Measurements from ENCODE around the gene THPO. TPM values are rescaled to one million over a fixed set of nuclear protein-coding genes. Genes with fewer than 3 reads are reported as not detected.

THPO gene
- total and polyA plus RNA-seq, 7 donors: 0.25 to 0.36 TPM; not detected in 5

DNA sequence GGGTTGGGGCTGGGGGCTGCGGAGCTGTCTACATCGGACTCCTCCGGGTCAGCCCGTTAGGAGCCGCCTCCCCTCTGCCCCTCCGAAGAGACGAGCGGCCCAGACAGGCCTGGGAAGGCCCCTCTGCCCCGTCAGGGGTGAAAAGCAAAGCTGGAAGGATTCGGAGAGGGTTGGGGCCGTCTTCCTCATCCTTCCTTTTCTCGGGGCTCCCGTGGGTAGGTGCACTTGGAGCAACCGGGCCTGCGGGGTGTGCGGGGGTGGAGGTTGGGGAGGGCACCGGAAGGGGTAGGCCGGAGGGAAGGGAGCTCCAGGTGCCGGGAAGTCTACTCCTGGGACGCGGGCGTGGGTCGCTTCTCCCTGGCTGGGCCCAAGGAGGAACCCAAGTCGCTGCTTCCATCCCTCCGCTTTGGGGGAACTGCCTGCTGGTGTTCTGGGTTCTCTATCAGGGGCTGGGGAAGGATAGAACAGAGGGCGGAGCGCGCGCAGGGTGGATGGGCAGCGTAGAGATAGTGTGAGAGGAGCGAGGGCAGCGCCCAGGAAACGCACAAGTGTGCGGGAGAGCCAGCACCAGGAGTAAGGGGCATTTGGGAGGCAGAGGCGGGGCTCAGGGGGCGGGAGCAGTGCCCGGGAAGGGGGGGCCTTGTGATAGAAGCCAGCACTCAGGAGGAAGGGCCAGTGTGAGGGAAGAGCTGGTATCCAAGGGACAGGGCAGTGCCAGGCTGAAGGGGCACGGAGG, 15.9 kb downstream of the THPO start:
- TF ChIP-seq, protein P1, sequence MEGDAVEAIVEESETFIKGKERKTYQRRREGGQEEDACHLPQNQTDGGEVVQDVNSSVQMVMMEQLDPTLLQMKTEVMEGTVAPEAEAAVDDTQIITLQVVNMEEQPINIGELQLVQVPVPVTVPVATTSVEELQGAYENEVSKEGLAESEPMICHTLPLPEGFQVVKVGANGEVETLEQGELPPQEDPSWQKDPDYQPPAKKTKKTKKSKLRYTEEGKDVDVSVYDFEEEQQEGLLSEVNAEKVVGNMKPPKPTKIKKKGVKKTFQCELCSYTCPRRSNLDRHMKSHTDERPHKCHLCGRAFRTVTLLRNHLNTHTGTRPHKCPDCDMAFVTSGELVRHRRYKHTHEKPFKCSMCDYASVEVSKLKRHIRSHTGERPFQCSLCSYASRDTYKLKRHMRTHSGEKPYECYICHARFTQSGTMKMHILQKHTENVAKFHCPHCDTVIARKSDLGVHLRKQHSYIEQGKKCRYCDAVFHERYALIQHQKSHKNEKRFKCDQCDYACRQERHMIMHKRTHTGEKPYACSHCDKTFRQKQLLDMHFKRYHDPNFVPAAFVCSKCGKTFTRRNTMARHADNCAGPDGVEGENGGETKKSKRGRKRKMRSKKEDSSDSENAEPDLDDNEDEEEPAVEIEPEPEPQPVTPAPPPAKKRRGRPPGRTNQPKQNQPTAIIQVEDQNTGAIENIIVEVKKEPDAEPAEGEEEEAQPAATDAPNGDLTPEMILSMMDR (IDR thresholded peaks at IDR 0.05): no peak
- TF ChIP-seq POLR2AphosphoS5 (IDR thresholded peaks at IDR 0.05) (peak; percentile 52 to 74 (median 62)), EP300 (IDR thresholded peaks at IDR 0.05) (no peak), POLR2A (IDR thresholded peaks at IDR 0.05) (peak; percentile 43 to 68)
- Histone ChIP-seq H3K4me3 (peak overlapping the region; percentile 63 to 94 (median 86)), H3K27me3 (no peaks in the 10 kb centered on the region), H3K9me3 (no peaks in the 10 kb centered on the region), H3K4me1 (peaks cover 0 to 37% (median 34%) of the 10 kb centered on the region in 4 donors), H3K36me3 (peaks cover 0 to 31% (median 7%) of the 10 kb centered on the region in 4 donors), H3K27ac (peak overlapping the region; percentile 93 to 99 (median 98))
- intact Hi-C loops (cut with DNase I): loop anchor here (2.0 to 10.0 kb wide), 4 partner anchors 23 to 413 kb away; partner anchors contain the start of genes EIF4G1 and PSMD2
- WGBS, 2 donors: 0% methylated on average over 38 of the region's 38 CpGs
- peak; percentile 89 for DNase-seq

DNA sequence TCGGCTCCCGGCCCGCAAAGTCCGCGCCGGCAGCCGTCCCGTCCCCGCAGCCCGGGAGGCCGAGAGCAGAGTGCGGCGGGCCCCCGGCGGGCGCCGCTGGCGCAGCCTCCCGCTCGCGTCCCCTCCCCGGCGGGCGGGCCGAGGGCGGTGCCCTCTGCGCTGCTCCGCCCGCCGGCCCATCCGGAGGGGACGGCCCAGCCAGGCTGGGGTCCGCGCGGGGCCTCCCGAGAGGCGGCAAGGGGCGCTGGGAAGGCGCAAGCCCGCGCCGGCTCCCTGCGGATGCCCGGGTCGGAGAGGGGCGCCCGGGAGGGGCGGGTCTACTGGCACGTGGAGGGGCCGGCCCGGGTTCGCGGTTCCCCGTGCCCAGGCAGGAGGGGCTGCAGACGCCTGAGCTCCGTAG, 16.5 kb downstream of the THPO start, which contains the start of the genes CLCN2 and POLR2H:
Gene CLCN2, minus strand, starts transcription at position 74 of the 400 bp plus-strand sequence. CDS start 126 bp downstream, outside the sequence.
Gene POLR2H, plus strand, starts transcription at position 179 of the 400 bp plus-strand sequence. CDS start 1,783 bp downstream, outside the sequence.
- TF ChIP-seq EP300 (IDR thresholded peaks at IDR 0.05) (no peak), POLR2AphosphoS5 (IDR thresholded peaks at IDR 0.05) (peak; percentile 54 to 82 (median 73)), POLR2A (IDR thresholded peaks at IDR 0.05) (peak in 1 of 2 donors; percentile 48)
- peaks cover 0 to 37% (median 34%) of the 10 kb centered on the region in 4 donors for H3K4me1 ChIP-seq
- H3K4me3 ChIP-seq: peak within 1 kb of the TSS; percentile 63 to 94 (median 86)
- 0 to 1% methylated on average over 56 of the region's 56 CpGs for WGBS, 2 donors
- H3K27ac ChIP-seq: peak within 1 kb of the TSS; percentile 93 to 99 (median 98)
- intact Hi-C loops (cut with DNase I): loop anchor here (10.0 kb wide), 1 partner anchor 413 kb away; no protein-coding TSS in a partner anchor
- no peaks in the 10 kb centered on the region for H3K9me3 ChIP-seq
- DNase-seq: no peak
- H3K36me3 ChIP-seq: peaks cover 0 to 29% (median 7%) of the 10 kb centered on the region in 4 donors
- H3K27me3 ChIP-seq: no peaks in the 10 kb centered on the region

DNA sequence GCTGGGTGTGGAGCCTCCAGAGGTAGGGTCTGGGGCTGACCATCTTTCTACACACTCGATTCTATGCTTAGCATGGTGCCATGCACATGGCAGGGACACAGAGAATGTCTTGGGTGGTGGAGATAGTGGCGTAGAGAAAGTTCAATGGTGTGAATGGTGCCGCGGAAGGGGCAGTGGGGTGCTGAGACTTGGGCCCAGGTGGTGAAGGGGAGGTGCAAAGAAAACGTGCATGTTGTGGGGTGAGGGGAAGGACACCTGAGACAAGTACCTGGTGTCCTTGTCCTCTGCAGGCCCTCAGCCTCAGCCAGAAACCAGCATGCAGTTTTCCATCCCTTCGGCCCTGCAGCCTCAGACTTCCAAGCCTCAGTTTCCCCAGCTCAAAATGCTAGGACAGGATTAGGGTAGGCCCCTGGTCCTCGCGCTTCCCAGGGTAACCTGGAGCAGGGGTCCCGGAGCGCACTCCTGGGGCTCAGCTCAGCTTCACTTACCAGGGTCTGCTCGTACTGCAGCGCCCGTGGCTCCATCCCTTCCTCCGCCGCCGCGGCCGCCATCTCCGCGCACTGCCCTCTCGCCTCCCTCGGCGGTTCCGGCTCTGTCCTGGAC, 17.0 kb downstream of the THPO start:
- H3K27ac ChIP-seq: peak overlapping the region; percentile 93 to 99 (median 98)
- H3K9me3 ChIP-seq: no peaks in the 10 kb centered on the region
- H3K27me3 ChIP-seq: no peaks in the 10 kb centered on the region
- H3K4me1 ChIP-seq: peaks cover 0 to 37% (median 34%) of the 10 kb centered on the region in 4 donors
- peak overlapping the region; percentile 63 to 94 (median 86) for H3K4me3 ChIP-seq
- no peak for DNase-seq
- peaks cover 0 to 28% (median 7%) of the 10 kb centered on the region in 4 donors for H3K36me3 ChIP-seq
- 3 to 10% methylated on average over 24 of the region's 24 CpGs for WGBS, 2 donors
- intact Hi-C loops (cut with DNase I): loop anchor here (10.0 kb wide), 1 partner anchor 414 kb away; no protein-coding TSS in a partner anchor
- TF ChIP-seq POLR2AphosphoS5 (IDR thresholded peaks at IDR 0.05) (no peak), EP300 (IDR thresholded peaks at IDR 0.05) (no peak), POLR2A (IDR thresholded peaks at IDR 0.05) (no peak)
- TF ChIP-seq, protein P1 (IDR thresholded peaks at IDR 0.05): no peak

DNA sequence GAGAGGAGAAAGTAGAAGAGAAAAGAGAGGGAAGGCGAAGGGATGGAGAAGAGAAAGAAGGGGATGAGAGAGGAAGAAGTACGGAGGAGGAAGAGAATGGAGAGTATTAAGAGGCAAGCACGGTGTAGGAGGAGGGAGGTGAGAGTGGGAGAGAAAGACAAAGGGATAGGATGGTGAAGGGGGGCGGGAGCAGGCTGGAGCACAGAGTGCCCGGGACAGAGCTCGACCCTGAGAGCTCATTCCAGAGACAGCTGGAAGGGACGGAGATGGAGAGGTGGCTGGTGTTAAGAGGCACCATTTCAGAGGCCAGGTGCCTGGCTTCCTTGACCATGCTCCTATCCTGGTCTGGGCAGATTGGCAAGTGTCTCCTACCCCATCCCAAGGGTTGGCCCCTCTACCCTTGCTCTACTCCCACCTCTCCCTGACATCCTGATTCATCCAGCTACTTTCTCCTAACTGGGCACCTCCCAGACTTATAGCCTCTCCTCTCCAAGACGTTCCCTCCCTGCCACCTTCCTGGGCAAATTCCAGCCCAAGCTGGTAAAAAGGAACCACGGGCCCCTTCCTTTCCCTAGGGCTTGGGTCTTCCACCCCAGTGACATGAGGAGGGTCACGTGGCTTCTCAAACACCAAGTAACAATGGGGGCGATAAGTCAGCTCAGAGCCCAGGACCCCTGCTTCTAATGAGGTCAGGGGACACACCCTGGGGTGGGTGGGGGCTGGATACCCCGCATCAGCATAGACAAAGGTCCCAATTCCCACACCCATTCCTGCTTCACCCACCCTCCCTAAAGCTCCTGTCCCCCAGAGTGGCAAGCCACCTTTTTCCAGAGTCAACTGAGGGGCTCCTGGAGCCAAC, 17.7 kb downstream of the THPO start:
- Histone ChIP-seq H3K27me3 (no peaks in the 10 kb centered on the region), H3K4me3 (peak overlapping the region in 3 of 4 donors; percentile 63 to 94 (median 92)), H3K27ac (peak overlapping the region; percentile 93 to 99 (median 98)), H3K9me3 (no peaks in the 10 kb centered on the region), H3K4me1 (peaks cover 0 to 37% (median 34%) of the 10 kb centered on the region in 4 donors), H3K36me3 (peaks cover 0 to 31% (median 6%) of the 10 kb centered on the region in 4 donors)
- TF ChIP-seq POLR2A (IDR thresholded peaks at IDR 0.05) (no peak), EP300 (IDR thresholded peaks at IDR 0.05) (no peak), POLR2AphosphoS5 (IDR thresholded peaks at IDR 0.05) (no peak)
- TF ChIP-seq, protein P1 (IDR thresholded peaks at IDR 0.05): no peak
- no peak for DNase-seq
- 51 to 74% methylated on average over 12 of the region's 12 CpGs for WGBS, 2 donors
- intact Hi-C loops (cut with DNase I): loop anchor here (10.0 kb wide), 1 partner anchor 415 kb away; no protein-coding TSS in a partner anchor
